Embryonic facial prominence (tissue), 1 donor: ENCODE measurements around the gene SOCS2.

Experiments used
- DNase-seq: peaks from one replicate; pipeline ENCODE4 v3.0.0-alpha.2; 2016; ENCODE audit errors: extremely low spot score

Gene SOCS2

GRCh38 chr12:93567174-93567573 lies 5.3 kb upstream of the SOCS2 start:
- no peak for DNase-seq

GRCh38 chr12:93568091-93568490 lies 4.4 kb upstream of the SOCS2 start:
- no peak for DNase-seq

GRCh38 chr12:93569301-93569655 lies 3.2 kb upstream of the SOCS2 start:
- no peak for DNase-seq

GRCh38 chr12:93569656-93570551 lies 2.6 kb upstream of the SOCS2 start:
- DNase-seq: peak; percentile 67

GRCh38 chr12:93570552-93571364 lies 1.7 kb upstream of the SOCS2 start:
- DNase-seq: peak; percentile 89

- no peak for DNase-seq
Observed at GRCh38 chr12:93571365-93571924, 1.0 kb upstream of the SOCS2 start.

DNA sequence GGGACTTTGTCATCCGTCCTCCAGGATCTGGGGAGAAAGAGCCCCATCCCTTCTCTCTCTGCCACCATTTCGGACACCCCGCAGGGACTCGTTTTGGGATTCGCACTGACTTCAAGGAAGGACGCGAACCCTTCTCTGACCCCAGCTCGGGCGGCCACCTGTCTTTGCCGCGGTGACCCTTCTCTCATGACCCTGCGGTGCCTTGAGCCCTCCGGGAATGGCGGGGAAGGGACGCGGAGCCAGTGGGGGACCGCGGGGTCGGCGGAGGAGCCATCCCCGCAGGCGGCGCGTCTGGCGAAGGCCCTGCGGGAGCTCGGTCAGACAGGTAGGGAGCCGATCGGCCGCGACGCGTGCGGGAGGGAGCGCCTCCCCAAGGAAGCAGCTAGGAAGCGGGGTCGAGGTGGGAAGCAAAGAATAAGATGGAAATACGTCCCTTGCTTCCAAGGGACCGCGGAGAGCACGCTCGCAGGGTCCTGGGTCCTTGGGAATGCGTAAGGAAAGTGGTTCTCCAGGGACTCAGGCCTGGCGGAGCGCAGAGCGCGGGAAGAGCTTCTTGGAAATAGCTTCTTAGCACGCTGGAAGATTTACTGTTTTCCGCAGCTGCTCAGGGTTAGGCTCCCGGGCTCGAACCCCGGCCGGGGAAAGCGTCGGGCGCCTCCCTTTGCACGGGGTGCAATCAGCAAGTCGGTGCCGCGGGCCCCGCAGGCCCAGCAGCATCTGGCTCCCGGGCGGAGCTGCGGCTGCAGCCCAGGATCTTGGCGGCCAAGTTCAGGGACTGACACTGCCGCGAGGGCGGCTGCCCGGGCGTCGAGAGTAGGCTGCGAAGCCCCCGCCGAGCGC lies 457 bp downstream of the SOCS2 start:
- DNase-seq: no peak

DNA sequence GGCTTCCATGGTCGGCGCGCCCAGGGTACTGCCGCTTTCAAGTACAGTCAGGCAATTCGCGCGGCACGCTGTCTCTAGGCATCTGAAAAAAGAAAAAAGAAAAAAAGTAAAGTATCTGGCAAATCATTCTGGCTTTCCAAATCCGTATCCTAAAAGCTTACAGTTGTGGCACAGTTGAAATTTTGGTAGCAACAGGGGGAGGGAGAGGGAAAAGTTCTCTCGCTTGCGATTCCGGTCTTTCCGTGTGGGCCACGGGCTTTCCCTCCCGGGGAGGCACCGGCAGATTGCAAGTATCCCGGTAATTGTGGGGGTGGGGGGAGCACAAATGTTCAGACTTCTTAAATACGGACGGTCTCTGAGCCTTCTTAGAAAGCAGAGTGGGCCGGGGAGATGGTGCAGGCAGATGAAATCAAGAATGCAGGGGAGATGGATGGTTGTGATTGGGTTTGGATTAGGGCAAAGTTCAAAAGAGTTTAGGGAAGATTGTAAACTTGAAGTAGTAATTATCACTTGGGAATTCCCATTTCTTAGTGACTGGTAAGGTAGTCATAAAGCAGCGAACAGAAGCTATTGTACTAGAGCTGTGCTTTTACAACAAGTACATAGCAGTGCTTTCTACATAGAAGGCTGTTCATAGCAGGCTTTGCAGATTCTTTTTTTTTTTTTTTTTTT lies 1.2 kb downstream of the SOCS2 start:
- DNase-seq: no peak

GRCh38 chr12:93577222-93577621 lies 4.7 kb downstream of the SOCS2 start:
- DNase-seq: no peak

- no peak for DNase-seq
Observed at GRCh38 chr12:93578221-93578620, 5.7 kb downstream of the SOCS2 start.

DNA sequence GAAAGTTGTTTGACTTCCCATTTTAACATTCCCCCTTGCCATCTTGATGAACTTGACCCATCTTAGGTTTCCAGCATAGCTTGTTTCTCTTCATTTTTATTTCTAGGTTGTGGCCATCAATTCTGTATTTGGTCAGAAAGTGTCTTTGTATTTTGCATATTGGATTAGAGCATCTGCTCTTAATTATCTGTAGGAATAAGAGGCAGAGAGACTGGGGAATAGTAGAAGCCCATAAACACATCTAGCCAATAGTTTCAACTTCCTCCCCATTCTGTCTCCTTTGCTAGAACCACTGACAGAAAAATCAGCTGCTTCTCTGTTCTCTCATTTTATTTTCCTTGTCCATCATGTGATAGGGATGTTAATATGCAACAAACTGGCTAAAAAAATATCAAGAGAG lies 8.2 kb downstream of the SOCS2 start:
- DNase-seq: no peak

DNA sequence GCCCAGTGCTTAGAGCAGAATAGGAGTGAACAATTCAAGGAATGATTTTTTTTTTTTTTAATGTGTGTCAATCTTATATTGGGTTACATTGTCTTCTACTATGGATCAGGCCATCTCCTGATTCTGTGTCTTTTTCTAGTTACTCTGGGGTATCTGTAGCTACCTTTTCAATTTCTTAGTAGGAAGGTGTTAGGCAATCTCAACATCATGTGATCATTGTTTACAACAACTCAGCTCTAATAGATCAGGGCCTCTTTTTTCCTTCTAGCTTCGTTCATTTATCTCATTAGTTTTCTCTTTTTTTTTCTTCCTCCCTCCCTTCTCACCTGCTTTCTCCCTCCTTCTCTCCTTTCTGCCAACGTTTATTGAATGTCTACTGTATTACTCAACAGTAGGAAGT lies 8.9 kb downstream of the SOCS2 start:
- no peak for DNase-seq

- DNase-seq: no peak
Observed at GRCh38 chr12:93582351-93582750, 9.9 kb downstream of the SOCS2 start.

DNA sequence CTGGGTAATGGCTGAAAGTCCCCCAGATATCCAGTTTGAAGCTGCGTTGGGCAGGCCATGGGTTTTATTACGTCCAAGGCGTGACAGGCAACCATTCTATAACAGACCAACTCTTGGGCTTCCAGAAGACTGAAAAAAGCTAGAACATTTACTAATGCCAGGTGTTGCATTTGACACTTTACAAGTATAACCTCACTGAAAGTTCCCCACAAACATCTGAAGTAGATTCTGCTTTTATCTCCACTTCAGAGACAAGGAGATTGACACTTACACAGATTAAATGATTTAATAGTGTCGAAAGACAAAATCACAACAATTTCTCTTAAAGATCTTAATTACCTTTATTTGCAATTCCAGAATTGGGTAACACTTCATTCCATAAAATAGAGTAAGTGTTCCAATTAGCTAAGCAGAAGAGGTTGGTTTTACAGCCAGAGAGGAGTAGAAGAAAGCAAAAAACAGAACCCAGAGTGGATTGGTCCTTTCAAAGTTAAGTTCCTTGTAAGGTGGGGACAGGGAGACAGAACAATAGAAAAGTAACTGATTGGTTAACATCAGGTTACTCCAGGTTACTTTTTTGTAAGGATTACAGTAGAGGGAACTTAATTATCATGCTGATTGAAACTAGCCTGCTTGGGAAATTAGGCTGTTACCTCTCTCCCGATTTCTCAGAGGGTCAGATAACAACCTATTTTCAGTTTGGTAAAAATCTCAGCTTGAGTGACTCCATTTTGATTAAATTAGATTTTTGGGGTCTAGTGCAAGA lies 11.3 kb downstream of the SOCS2 start:
- DNase-seq: no peak

DNA sequence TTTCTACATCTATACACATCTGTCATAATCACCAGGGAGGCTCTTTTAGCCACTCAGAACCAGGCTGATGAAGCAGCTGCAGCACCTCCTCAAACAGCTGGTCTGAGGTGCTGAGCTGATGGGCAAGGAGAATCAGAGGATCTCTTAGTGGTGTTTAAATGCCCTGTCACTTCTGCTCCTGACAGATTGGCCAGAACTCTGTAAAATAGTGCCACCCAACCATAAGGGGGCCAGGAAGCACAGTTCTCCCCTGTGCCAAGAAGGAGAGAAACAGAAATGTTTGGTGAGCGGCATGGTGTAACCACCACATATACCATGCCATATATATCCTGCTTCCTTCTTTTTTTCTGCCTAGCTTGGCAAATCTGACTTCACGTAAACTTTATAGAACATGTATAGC lies 12.8 kb downstream of the SOCS2 start:
- DNase-seq: no peak

DNA sequence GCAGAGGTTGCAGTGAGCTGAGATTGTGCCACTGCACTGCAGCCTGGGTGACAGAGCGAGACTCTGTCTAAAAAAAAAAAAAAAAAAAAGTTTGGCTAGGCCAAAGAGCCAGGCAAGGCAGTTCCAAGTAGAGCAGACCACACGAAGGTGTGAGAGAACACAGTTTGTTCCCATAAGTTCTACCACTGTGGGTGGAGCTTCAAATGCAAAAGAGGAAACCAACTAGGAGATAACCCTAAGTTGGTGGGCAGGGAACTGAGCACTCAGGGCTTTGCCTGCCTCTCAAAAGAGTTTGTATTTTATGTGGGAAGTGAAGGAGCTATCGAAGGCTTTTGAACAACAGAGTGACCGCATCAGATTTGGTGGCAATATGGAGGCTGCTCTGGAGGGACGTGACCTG lies 15.1 kb downstream of the SOCS2 start:
- no peak for DNase-seq

GRCh38 chr12:93589081-93589480 lies 16.6 kb downstream of the SOCS2 start:
- no peak for DNase-seq

DNA sequence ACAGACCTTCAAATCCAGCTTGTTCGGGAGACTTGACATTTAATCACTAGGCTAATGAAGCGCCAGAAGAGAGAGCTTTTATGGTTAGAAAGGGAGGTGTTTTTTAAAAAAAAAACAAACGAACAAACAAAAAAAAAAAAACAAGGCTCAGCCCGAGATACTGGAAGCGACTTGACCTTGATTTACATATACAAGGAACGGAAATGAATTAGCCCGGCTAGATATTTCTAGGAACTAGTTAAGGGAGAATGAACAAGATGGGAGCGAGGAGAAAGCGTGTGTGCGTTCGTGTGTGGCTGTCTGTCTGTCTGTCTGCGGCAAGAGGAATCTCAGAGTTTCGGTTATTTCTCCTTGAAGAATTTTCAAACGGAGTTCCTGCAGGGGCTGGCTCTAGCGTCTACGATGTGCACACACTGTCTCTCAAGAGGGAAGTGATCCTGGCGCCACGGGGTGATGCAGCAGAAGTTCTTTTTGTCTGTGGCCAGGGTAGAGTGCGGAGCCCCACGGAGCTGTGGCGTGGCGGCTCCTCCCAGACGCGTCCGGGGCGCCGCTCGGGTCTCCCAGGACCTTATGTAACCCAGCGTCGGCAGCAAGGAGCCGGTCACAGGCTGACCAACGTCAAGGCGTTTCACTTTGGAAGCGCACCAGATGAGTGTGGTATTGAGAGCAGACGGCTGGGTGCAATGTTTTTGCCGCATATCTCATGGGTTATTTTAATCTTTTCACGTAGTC lies 18.8 kb downstream of the SOCS2 start:
- no peak for DNase-seq

DNA sequence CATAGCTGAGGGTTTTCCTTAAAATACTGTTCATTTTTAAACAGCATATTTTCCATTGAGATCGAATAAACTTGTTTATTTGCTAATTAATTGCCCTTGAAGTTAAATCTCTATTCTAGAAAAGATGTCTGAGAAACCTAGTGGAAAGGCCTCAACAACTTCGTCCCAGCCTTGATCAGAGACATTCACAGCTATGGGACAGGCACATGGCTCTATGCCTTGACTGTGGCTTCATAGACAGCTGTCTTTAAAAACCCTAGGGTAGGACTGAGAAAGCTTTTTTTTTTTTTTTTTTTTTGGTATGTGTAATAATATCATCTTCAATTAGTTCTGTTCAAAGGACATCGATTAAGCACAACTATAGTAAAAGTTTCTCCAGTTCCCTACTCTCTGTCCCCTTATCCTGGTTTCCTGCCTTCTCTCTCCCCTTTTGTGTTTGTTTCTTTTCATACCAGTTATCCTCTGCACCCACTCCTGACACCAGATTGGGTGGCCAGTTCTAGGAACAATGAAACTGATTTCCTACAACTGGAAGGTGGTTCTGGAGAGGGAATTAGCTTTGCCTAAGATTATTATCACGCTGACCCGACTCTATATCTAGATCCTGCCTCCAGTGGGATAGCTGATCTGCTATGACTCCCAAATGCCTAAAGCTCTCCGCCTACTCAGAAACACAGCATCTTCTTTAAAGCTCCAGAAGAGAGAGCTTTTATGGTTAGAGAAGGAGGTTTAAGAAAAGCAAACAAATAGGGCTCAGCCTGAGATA lies 20.3 kb downstream of the SOCS2 start:
- no peak for DNase-seq
